A549 (cell line): ENCODE results near the gene DGKD.

Experiments used
- CEBPB ChIP-seq, 2 experiments: fragments of >200 bp in 1 of 2; sonication (Bioruptor Twin) in 1 of 2; formaldehyde crosslinking in 1 of 2; IDR thresholded peaks; 2 replicates each; pipeline ENCODE4 v1.6.1; 2012 to 2016
- CTCF ChIP-seq: fragments of >200 bp; sonication (Bioruptor Twin); formaldehyde crosslinking; IDR thresholded peaks from 3 replicates; pipeline ENCODE4 v1.5.1; 2016
- HOXA7 ChIP-seq: fragments of 250-450 bp; sonication (Bioruptor Pico); IDR thresholded peaks from 2 replicates; pipeline ENCODE4 v1.5.0; 2020; ENCODE audit warnings: mild to moderate bottlenecking, moderate library complexity
- MAX ChIP-seq: IDR thresholded peaks from 2 replicates; pipeline ENCODE4 v1.6.1; 2012
- POLR2A ChIP-seq: IDR thresholded peaks from 2 replicates; pipeline ENCODE4 v1.6.1; 2012; ENCODE audit warnings: mild to moderate bottlenecking, low read length
- RAD21 ChIP-seq, 2 experiments: fragments of >200 bp in 1 of 2; sonication (Bioruptor Twin) in 1 of 2; formaldehyde crosslinking in 1 of 2; IDR thresholded peaks in 1 of 2; conservative IDR thresholded peaks in 1 of 2; 2 replicates in 1 of 2; 3 replicates in 1 of 2; pipeline ENCODE4 v1.6.1; 2012 to 2018; ENCODE audit warnings: inconsistent platforms in 1 of 2
- REST ChIP-seq: fragments of 200-600 bp; sonication (generic); IDR thresholded peaks from 2 replicates; pipeline ENCODE4 v1.6.1; 2016; ENCODE audit warnings: antibody characterized with exemption, mild to moderate bottlenecking, moderate library complexity

- TF ChIP-seq CTCF = no peak
- TF ChIP-seq MAX = no peak
- TF ChIP-seq HOXA7 = no peak
- TF ChIP-seq POLR2A = no peak
- no peak for TF ChIP-seq RAD21 (conservative IDR thresholded peaks at IDR 0.05 in 1 of 2, IDR thresholded peaks at IDR 0.05 in 1 of 2)
- no peak for TF ChIP-seq REST
- TF ChIP-seq CEBPB (IDR thresholded peaks at IDR 0.05) = no peak
Observed at GRCh38 chr2:233498126-233498525, 143.8 kb downstream of the DGKD start.
